Adrenal gland (tissue), 12 donors: ENCODE measurements around the gene TROAP. TPM values are rescaled to one million over a fixed set of nuclear protein-coding genes. Genes with fewer than 3 reads are reported as not detected.

Source experiments
- polyA plus RNA-seq, 3 donors: library from polyadenylated mRNA; stranded (reverse); fragments of 200-250 nt in 2 of 3; fragments of 350-450 nt in 1 of 3; fragmentation: Illumina TruSeq in 1 of 3; extraction: RNeasy Lipid Tissue Mini Kit (QIAGEN cat#74804) in 1 of 3; gene quantifications; one replicate each; pipeline ENCODE4 v1.2.3, GENCODE V29; 2013 to 2014
- total RNA-seq, 9 donors: library from RNA; depleted of rRNA in 4 of 9; stranded (reverse); fragments of >200 nt in 4 of 9; fragments of 120-200 nt in 1 of 9; fragmentation: NEBNext Ultra II Directional in 1 of 9; extraction: Animal tissue kit (Norgen Biotek cat#: 25700) in 1 of 9; gene quantifications; one replicate each; pipeline versions ENCODE4 v1.1.0 to v1.2.4, GENCODE V29; 2013 to 2023
- donor health status: healthy with polysubstance abuse.
- donor health status: Bipolar disorder and iron deficiency.
- donor health status: DM: yes; HTN: yes; CAD: no.
- donor health status: DM: no; HTN: no; CAD: no.
- donor health status: DM: no; HTN: no; CAD: no.
- donor health status: DM: yes; HTN: yes; CAD: no.

Gene TROAP
- total and polyA plus RNA-seq, 12 donors: 0.53 to 9.5 (median 1.8) TPM; not detected in 1

Other genes with a start within 250 kb of the TROAP start
- gene DHH, start 228.5 kb upstream of the TROAP start, total RNA-seq: 1 to 10 TPM in 2 of 9 donors, under 1 TPM in 7; 0.18 to 5.9 (median 0.51) TPM
- under 1 TPM; 0.13 to 0.84 (median 0.16) TPM for gene DHH, start 228.5 kb upstream of the TROAP start, polyA plus RNA-seq
- 100 to 1,000 TPM in 1 of 9 donors, 10 to 100 TPM in 8; 20.6 to 103 (median 74.5) TPM for gene LMBR1L, start 212.4 kb upstream of the TROAP start, total RNA-seq
- 100 to 1,000 TPM in 2 of 3 donors, 10 to 100 TPM in 1; 30.3 to 136 (median 121) TPM for gene LMBR1L, start 212.4 kb upstream of the TROAP start, polyA plus RNA-seq
- 100 to 1,000 TPM; 174 to 705 (median 415) TPM for gene TUBA1B, start 191.9 kb upstream of the TROAP start, total RNA-seq
- 100 to 1,000 TPM; 190 to 830 (median 244) TPM for gene TUBA1B, start 191.9 kb upstream of the TROAP start, polyA plus RNA-seq
- gene TUBA1A, start 134.2 kb upstream of the TROAP start, total RNA-seq: 100 to 1,000 TPM in 7 of 9 donors, 10 to 100 TPM in 2; 59.1 to 315 (median 145) TPM
- gene TUBA1A, start 134.2 kb upstream of the TROAP start, polyA plus RNA-seq: 100 to 1,000 TPM in 1 of 3 donors, 10 to 100 TPM in 2; 64.7 to 235 (median 81.1) TPM
- gene TUBA1C, start 58.2 kb upstream of the TROAP start, total RNA-seq: 100 to 1,000 TPM in 5 of 9 donors, 10 to 100 TPM in 4; 30.1 to 158 (median 107) TPM
- gene TUBA1C, start 58.2 kb upstream of the TROAP start, polyA plus RNA-seq: 100 to 1,000 TPM in 1 of 3 donors, 10 to 100 TPM in 2; 43.7 to 292 (median 79.6) TPM
- gene PRPH, start 28.1 kb upstream of the TROAP start, total RNA-seq: 10 to 100 TPM in 1 of 9 donors, 1 to 10 TPM in 3, under 1 TPM in 2, not detected in 3; 0.16 to 16.5 (median 3.5) TPM
- gene PRPH, start 28.1 kb upstream of the TROAP start, polyA plus RNA-seq: 10 to 100 TPM in 1 of 3 donors, 1 to 10 TPM in 2; 5.9 to 27.8 (median 9.6) TPM
- under 1 TPM in 2 of 9 donors, not detected in 7; 0.14 to 0.20 TPM for gene C1QL4, start 13.9 kb downstream of the TROAP start, total RNA-seq
- not detected for gene C1QL4, start 13.9 kb downstream of the TROAP start, polyA plus RNA-seq
- gene DNAJC22, start 23.6 kb downstream of the TROAP start, total RNA-seq: 1 to 10 TPM in 2 of 9 donors, under 1 TPM in 7; 0.55 to 2.9 (median 0.74) TPM
- under 1 TPM; 0.40 to 0.51 (median 0.48) TPM for gene DNAJC22, start 23.6 kb downstream of the TROAP start, polyA plus RNA-seq
- gene SPATS2, start 44.2 kb downstream of the TROAP start, total RNA-seq: 10 to 100 TPM in 7 of 9 donors, 1 to 10 TPM in 2; 4.9 to 21.4 (median 15.0) TPM
- gene SPATS2, start 44.2 kb downstream of the TROAP start, polyA plus RNA-seq: 10 to 100 TPM; 11.0 to 23.1 (median 19.1) TPM
- 1 to 10 TPM in 7 of 9 donors, under 1 TPM in 2; 0.22 to 9.6 (median 2.3) TPM for gene KCNH3, start 215.8 kb downstream of the TROAP start, total RNA-seq
- 10 to 100 TPM in 2 of 3 donors, under 1 TPM in 1; 0.07 to 18.9 (median 18.1) TPM for gene KCNH3, start 215.8 kb downstream of the TROAP start, polyA plus RNA-seq
- gene MCRS1, start 244.9 kb downstream of the TROAP start, total RNA-seq: 10 to 100 TPM; 35.3 to 66.0 (median 52.3) TPM
- 10 to 100 TPM; 28.3 to 98.1 (median 81.3) TPM for gene MCRS1, start 244.9 kb downstream of the TROAP start, polyA plus RNA-seq